Measurements from ENCODE around the gene RCN1.
A peak's percentile ranks its signal among the peaks of the same experiment; 100 is the strongest.
"Not testable (repeated sequence)": the region's sequence is repeated elsewhere in the genome, so short reads cannot be mapped to it uniquely, and the experiment has no call there.

The RCN1 gene

GRCh38 chr11:32090545-32091370 lies at the start of gene RCN1:
RCN1 (plus strand) TSS chr11:32091074; CDS start chr11:32091197, 123 bp downstream.
- DNase-seq = peak; percentile 53

DNA sequence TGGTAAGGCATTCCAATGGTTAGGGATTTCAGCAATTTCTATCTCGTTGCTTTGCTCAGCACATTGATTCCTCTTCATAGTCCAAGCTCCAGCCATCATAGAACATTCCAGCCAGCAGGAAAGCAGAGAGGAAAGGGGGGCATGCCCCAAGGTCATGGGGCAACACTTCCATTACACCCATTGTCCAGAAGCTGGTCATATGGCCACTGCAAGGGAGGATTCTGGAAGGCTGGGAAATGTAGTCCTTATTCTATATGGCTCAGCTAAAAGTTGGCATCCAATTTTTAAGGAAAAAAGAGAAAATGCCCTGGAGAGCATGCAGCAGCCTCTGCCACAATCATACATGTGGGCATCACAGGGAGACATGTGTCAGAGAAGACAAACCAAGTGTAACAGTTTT lies 47.1 kb upstream of the RCN1 start:
- DNase-seq = no peak

- no peak for DNase-seq
Measured at GRCh38 chr11:32044158-32044863, 46.6 kb upstream of the RCN1 start.

GRCh38 chr11:32045456-32045855 lies 45.4 kb upstream of the RCN1 start:
- no peak for DNase-seq

DNA sequence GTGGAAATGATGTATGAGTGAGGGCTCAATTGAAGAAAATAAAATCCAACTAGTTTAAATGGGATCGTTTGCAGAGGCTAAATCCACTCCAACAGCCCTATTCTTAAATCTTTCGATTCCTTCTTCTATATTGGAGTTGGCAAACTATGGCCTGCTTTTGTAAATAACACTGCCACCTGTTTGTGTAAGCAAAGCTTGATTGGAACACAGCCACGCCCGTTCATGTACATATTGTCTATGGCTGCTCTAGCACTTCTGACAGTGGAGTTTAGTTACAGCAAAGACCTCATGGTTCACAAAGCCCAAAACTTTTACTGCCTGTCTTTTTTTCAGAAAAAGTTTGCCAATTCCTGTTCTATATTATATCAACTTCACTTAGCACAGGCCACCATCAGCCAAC lies 40.6 kb upstream of the RCN1 start:
- no peak for DNase-seq

DNA sequence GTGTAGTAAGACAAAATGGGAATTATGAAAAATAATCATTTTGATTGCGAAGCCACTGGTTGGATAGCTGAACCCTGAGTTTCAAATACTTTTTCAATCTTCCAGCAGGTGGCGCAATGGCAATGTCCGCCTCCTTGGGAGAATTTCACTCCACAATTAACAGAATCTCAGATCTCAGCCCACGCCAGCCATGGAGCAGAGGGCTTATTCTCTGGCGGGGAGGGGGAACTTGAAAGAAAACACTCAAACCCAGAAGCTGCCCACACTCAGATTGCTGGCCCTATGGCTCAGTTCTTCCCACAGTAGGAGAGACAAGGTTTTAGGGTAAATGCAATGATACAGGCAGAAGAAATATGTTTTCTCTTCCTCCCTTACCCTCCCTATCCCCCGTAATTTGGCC lies 38.7 kb upstream of the RCN1 start:
- peak; percentile 34 for DNase-seq

DNA sequence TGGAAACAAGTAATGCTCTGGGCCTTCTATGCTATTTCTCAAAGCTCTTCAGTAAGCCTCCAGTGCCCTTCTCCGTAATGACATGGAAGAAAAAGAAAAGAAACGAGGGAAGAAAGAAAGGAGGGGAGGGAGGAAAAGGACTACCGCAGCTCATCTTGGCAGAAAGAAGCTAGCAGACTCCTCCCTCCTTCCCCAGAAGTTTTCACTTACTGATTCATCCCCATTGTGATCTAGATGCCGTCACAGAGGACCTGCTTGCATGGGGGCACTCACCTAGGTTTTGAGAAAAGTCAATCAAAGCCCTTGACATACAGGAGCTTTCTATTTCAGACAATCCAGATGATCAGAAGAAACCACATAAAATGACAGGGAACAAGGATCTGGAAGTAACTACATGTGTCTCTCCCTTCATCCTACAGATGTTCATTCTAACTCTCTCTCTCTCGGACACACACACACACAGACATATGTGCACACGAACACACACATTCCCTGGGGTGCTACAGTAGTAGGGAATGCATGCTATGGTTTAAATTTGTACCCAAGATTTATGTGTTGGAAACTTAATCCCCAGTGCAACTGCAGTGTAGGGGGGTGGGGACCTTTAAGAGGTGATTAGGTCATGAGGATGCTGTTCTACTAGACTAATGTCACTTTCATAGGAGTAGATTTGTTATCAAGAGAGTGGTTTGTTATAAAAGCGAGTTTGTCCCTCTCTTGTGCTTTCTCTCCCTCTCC lies 37.6 kb upstream of the RCN1 start:
- DNase-seq = no peak

GRCh38 chr11:32055861-32056260 lies 35.0 kb upstream of the RCN1 start:
- no peak for DNase-seq

DNA sequence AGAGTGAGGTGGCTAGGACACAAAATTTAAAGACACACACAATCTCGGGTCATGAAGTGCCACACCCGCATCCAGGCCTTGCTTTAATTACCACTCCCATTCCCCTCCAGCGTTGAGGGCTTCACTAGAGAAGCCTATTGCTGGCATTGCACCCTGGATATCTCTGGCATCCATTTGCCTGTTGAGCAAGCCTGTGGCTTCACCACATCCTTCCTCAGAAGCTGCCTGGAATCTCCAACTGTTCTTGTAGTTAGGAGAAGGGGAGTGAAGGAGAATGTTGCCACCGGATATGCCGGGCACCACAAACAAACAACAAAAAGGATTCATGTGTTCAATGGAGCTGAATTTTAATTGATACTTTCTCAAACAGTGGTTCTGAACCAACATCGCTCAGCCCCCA lies 34.4 kb upstream of the RCN1 start:
- DNase-seq = no peak

DNA sequence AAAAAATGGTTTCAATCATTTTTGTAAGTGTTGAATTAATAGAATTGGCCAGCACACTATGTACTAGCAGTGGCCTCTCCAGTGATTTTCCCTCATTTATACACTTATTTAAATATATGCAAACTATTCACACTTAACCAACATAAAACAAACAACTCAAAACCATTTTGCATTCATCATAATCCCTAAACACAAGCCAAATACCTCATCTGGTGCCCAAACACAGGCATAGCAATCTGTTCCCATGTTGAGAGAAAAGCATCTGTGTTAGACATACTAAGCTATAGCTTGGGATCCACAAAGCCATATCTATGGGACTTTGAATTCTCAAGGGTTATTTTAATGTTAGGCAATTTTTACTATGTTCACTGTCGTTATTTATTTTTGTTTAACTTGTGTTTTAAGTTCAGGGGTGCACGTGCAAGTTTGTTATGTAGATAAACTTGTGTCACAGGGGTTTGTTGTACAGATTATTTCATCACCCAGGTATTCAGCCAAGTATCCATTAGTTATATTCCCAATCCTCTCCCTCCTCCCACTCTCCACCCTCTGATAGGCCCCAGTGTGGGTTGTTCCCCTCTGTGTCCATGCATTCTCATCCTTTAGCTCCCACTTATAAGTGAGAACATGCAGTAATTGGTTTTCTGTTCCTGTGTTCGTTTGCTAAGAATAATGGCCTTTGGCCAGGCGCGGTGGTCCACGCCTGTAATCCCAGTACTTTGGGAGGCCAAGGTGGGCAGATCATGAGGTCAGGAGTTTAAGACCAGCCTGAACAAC lies 31.0 kb upstream of the RCN1 start:
- DNase-seq = no peak

GRCh38 chr11:32062540-32062939 lies 28.3 kb upstream of the RCN1 start:
- no peak for DNase-seq

GRCh38 chr11:32063031-32063430 lies 27.8 kb upstream of the RCN1 start:
- DNase-seq = not testable (repeated sequence)

DNA sequence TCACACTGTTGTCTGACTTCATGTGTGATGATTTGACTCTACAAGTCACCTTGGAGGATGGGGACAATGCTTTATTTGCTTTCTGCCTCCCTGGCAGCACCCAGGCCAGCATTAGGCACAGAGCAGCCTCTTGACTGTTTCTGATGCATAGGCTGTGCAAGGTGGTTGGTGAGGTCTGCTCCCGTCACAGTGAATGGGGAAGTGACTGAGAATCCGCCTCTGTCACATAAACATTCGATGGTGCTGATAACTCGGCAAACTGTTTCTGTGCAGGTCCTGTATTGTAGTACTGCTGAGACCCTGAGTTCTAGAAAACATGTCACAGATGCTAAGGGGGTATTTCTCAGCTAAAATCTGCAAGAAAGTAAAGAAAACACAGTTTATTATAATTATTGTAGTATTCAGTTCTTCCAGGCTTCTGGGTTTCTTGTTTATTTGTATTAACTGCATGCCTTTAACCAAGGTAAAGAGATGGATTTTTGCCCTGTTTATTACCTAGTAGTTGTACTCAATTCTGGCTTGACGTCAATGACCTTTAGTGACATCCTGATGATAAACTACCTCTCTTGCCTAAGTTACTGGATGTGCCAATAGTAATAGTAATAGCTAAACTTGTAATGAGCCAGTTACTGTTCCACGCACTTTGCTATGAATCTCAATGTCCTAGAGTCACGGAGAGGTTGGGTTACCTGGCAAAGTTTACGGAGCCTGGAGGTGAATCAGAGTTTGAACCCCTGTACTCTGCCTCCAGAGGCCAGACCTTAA lies 24.8 kb upstream of the RCN1 start:
- DNase-seq = no peak

DNA sequence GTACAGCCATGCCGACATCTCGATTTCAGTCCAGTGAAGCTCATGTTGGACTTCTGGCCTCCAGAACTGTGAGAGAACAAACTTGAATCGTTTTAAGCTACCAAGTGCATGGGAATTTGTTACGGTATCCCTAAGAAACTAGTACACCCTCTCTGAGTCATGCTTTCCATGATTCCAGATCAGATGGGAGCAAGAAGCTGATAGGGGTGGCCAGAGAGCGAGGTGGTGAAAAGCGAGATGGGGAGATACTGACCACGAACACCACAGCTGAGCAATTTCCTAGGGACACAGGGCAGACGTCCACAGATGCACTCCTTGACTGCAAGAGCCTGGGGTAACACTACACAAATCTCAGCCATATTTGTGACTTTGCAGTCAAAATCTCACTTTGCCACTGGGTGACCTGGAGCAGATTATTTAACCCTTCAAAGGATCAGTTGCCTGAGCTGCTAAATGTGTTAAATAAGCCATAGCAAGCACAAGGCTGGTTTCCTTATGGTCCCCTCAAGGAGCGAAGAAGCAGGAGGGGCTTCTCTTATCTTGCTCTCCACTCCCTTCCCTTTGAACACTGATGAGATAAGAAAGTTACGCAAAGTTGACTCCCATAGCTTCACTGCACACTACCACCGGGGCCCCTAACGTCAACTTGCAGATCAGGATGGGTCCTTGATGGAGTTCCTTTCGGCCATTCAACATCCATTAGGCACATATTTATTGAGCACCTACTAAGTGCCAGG lies 22.6 kb upstream of the RCN1 start:
- no peak for DNase-seq

DNA sequence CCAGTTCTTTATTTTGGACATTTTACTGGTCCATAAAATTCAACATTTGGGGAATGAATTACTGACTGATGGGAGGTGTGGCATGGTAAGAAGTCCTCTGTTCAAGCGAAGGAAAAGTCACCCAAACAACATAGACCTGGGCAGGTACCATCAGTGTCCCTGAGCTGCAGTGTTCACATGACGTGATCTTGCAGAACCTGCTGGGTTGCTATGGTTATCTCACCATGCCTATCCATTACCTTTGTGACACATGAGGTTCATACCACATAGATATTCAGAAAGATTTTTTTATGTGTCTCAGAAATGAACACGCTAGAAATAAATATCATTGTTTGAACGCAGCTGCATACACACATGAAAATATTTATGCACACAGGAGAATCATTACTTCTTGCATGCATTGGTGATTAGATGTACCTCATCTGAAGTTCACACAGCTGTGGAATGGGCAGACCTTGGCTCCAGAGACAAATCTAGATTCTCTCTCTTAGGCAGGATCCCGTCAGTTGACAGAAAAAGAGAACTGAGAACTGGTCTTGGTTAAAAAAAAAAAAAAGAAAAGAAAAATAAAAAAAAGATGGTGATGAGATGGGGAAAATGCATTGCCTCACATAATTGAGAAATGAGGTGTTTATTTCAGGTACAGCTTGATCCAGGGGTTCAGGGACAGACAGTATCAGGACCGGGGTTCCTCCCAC lies 21.4 kb upstream of the RCN1 start:
- no peak for DNase-seq

GRCh38 chr11:32070692-32071091 lies 20.2 kb upstream of the RCN1 start:
- DNase-seq = no peak

GRCh38 chr11:32071811-32072210 lies 19.1 kb upstream of the RCN1 start:
- no peak for DNase-seq

GRCh38 chr11:32072872-32073643 lies 17.8 kb upstream of the RCN1 start:
- DNase-seq = no peak

- DNase-seq = no peak
Measured at GRCh38 chr11:32073644-32074026, 17.2 kb upstream of the RCN1 start.

GRCh38 chr11:32079553-32079952 lies 11.3 kb upstream of the RCN1 start:
- DNase-seq = no peak
